Activated T-cell treated with anti-CD3 and anti-CD28 coated beads, Interleukin-2, amount 50 U/mL, for 1 hour (primary cell): Measurements from ENCODE around the gene FANK1.
"Not testable (repeated sequence)": the region's sequence is repeated elsewhere in the genome, so short reads cannot be mapped to it uniquely, and the experiment has no call there.

Source experiments
- DNase-seq: peaks from one replicate; pipeline ENCODE4 v3.0.0-alpha.2; 2020

Gene FANK1

DNA sequence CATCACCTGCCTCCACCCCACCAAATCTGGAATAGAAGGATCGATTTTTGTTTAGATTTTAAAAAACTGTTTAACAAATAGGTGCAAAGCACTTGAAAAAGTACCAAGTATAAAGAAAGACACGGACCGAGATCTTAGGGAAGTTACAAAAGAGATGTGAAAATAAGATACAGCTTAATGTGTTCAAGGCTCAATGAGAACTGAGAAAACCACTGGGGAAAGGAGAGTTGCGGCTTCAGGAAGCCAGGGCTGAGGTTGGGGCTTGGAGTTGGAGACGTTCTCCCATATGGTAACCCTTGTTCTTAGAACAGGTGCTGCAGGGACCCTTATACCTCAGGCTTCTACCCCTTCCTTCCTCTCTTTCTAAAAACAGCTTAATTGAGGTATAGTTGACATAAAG, 140.2 kb downstream of the FANK1 start:
- no peak for DNase-seq

DNA sequence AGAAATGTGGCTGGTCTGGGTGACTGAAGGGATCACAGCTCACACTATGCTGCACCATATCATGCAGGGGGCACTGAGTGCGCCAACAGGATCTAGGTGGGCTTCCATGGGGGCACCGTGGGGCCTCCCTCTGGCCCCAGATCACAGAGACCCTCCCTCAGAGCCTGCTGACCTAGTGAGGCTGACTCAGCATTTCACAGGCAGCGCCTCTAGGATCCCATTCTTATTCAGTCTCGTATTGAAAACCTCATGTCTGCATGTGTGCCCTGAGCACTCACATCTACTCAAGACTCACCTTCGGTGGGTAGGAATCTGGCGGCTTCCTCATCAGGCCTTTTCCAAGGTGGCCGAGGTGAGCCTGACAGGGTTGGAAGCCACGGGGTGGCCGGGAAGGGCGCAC, 141.6 kb downstream of the FANK1 start:
- DNase-seq, result no peak

DNA sequence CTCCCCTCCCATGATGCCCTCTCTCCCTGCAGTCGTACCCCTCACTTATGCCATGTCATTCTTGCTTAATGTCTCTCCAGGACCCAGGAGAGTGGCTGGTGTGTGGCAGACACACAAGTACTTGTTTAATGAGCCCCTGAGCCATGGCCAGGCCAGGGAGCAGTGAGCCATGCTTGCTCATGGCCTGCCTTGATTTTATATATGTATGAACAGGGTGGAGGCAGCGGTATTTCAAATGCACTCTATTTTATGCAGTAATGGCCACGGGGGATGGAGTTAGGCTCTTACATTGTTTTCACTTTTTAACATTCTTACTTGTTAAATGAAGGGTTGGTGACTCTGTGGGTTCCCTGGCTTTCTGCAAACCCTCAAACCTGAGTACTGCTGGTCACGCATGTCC, 144.8 kb downstream of the FANK1 start:
- DNase-seq, result no peak

DNA sequence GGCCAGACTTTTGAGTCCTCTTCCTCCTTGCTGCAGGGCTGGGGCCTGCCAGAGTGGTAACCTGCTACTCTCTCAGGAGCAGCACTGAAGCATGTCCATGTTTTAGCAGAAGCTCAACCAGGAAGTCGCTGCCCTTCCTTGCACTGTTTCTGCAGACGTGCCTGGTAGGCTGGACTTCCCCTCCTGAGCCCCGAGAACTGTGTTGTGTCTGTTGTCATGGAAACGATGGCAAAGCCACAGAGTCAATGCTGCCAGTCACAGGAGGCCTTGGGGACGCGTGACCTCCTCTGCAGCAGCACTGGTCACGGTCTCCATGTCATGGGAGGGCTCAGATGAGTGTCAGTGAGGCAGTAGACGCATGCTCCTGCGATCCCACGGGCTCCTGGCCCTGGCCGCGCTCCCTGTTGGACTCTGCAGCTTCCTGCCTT, 145.5 kb downstream of the FANK1 start:
- DNase-seq, result peak; percentile 37

DNA sequence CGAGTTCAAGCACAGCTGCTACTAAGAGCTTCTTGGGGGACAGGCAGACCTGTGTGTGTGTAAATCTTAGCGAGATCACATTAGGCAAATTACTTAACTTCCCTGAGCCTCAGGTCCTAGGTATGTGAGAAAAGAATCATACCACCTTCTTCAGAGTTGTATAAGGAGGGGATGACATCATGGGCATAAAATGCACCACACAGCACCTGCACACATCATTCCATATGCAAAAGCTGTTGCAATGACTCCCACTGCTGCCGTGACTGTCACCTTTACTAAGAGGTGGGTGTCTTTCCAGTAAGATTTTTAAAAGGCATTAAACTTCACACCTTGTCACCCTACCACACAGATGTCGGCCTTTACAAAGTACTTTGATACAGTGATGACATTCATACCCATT, 146.0 kb downstream of the FANK1 start:
- DNase-seq, result no peak

DNA sequence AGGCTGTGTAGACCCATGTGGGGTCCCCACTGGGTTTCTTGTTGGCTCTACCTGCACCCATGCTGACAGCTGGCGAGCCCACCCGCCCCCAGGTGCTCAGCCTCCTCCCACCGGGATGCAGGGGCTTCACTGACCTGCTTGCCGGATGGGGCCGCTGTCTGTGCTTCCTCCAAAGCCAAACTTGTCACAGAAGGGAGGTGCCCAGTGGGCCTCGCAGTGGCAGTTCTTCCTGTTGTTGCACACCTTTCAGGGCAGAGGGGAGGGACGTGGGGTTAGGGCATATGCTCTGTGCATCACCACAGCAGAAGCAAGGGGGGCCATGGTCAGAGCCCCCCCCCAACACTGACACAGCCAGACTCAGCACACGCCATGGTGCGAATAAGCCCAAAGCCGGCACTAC, 146.5 kb downstream of the FANK1 start:
- DNase-seq, result no peak

DNA sequence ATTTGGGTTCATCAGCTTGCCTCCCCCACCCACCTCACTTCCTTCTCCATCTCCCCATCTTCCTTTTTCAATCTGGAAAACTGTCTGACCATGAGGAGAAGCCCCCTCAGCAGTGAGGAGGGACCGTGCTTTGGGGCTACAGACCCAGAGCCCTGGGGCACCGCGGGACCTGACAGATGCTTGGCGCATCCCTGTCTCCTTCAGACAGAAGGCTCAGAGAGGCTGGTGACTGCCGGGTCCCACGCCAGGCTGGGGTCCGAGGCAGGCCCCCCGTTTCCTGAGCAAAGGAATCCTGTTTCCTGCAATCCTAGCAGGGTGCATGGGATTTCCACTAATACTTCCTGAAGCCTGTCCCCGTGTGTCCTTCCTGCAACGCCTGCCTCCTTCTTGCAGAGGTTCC, 147.0 kb downstream of the FANK1 start:
- no peak for DNase-seq

DNA sequence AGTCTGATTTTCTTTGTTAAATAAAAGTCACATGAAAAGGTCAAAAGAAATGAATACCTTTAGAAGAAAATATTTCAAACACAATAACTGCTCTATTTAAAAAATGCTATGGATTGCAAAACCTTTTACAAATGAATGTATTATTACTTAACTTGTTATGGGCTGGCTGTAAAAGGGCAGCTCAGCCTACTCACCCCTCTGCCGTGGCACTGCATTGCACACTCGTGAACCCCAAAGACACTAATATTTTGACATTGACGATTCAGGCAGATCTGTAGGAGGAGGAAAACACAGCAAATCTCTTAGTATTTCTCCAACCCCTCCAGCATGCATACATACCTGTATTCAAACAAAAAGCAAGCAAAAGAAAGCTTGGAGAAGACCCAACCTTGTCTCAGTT, 149.5 kb downstream of the FANK1 start:
- DNase-seq, result no peak

DNA sequence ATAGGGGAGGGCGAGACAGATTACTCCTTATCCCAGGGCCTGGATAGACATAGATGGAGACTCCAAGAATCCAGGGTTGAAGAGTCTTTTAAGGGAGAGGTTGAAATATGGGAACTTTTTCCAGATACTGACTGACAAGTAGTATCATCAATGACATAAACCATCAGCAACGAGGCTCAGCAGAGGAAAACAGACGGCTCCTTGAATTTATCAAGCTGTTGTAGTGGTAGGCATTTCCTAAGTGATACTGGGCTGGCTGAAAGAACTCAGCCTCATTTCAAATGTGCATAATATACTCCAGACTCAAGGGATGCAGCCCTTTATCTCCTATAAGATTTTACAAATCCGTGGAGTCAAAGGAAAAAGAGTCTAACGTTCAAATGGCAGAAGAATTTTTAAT, 150.5 kb downstream of the FANK1 start:
- DNase-seq, result no peak

DNA sequence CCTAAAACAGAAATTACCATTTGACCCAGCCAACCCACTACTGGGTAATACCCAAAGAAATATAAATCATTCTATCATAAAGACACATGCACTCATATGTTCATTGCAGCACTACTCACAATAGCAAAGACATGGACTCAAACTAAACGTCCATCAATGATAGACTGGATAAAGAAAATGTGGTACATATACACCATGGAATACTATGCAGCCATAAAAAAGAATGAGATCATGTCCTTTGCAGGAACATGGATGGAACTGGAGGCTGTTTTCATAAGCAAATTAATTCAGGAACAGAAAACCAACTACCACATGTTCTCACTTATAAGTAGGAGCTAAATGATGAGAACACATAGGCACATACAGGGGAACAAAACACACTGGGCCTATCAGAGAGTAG, 151.4 kb downstream of the FANK1 start:
- DNase-seq, result not testable (repeated sequence)

DNA sequence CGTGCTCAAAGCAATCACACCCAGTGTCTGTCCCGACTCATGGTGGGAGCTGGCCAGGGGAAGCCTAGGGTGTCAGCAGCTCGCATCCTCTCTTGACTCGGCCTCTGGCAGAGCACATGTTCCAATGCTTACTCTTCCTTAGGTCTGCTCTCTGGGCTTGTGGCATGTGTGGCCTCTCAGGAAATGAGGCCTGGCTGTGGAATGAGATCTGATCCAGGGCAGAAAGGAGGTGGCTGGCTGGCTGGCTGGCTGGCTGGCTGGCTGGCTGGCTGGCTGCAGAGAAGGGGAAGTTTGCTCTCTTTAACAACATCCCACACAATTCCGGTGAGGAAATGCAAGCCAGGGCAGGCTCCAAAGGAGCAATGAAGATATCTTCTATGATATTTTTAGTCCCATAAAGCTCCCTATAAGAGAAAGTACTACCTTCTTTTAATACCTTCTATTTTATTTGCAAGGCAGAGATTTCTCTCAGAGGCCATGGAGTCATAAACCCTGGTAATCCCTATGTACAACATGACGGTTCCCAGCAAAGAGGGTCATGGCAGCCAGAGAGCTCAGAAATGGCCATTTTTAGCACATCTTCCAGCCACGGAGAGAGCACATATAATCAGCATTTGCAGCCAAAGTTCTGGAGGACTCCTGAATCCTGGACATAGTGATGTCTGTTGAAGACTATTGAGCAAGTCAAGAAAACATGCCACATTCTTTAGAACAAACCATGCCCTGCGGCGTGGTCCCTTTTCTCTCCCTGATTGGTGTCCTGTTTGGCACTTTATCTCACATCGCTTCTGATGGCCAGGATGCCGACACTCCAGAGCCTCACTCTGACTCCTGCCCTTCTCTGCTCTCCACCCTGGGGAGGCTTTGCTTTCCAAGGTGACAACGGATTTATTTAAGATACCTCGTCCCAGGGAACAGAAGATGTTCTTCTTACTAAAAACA, 153.7 kb downstream of the FANK1 start:
- no peak for DNase-seq

DNA sequence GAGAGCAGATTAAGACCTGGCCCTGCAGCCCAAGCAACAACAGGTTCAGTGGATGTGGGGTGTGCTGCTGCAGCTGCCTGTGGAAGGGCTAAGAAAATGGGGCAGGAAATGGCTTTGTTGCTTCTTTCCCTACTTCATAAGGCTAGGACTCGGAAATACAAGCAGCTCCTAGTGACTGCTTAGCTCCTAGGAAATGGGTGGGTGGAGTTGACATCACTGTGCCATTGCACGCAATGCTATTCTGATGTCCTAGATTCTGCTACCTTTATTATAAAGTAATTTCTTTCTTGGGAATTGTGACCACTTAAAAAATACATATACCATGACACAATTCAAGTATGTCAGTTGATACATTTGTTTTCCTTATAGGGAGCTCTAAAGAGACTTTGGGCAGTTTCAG, 155.8 kb downstream of the FANK1 start:
- no peak for DNase-seq

DNA sequence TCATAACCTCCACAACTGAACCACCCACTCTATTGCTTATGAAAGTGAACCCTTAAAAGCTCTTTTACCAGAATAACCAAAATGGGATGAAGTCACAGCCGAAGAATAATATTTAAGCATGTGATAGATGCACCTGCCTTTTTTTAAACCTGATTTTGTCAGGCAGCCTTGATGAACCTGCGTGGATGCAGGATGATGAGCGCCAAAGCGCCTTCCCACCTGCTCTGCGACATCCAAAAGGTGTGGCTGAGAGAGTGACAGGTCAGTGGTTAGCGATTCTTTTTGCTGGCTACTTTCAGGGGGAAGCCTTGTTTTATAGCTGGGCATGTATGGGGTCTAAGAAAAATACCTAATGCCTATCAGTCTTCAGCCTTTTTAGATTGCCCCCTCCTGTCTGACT, 157.8 kb downstream of the FANK1 start:
- DNase-seq, result no peak

DNA sequence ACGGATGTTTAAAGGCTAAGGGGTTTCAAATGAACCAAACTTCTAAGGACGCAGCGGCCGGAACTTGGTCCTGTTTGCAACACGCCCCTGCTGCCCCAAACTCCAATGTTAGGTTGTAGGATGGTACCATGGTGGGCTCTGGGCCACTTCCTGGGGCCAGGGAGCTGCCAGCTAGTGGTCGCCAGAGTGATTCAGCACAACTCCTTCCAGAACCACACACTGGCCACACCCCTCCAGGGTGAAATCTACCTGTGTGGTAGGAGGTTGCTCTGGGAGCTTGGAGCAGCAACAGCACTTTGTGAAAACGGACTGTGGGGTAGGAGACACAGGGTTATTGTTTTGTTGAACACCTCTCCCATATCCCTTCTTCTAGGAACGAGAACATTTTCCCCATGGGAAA, 161.1 kb downstream of the FANK1 start:
- no peak for DNase-seq

DNA sequence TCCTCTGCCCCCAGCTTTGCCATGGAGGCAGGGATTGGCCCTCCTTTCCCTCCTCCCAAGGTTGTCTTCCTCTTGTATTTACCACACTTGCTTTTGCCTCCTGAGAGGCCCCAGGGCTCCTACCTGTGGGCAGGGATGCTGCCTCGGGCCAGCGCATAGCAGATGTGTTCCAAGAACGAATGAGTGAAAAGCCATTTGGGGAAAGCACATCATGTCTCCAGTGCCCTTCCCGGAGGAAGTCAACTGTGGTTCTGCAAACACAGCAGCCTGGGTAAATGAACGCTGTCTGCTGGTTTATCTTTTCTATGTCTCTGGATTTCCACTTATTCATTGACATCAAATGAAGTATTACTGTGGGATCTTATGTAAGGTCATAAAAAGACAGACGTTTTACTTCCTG, 161.7 kb downstream of the FANK1 start:
- DNase-seq, result no peak

DNA sequence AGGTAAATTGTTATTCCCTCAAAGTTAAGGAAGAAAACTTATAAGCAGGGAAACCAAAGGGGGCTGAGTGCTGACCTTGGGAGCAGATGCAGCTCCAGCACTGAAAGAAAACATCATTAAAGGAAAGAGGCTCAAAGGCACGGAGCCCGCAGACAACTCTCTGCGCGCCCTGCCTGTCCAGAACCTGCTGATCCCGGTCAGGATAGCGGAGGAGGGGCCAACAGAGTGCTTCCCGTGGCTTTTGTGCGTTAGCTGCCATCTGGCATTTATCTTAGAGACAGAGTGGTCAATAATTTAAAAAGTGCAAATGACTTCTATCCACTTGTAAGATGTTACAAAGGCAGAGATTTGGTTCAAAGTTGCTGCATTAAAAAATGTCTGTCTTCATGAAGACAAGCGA, 162.1 kb downstream of the FANK1 start:
- no peak for DNase-seq
